ENCODE results near the gene RBM12. TPM values are rescaled to one million over a fixed set of nuclear protein-coding genes. Genes with fewer than 3 reads are reported as not detected.

Gene RBM12
- total RNA-seq, 1 donor from 2014 or later = 70.5 TPM

GRCh38 chr20:35702824-35703695, 38.4 kb upstream of the RBM12 start:
- intact Hi-C loops (cut with DNase I) = no loop called here
- DNase-seq (no peak), ATAC-seq (no peak)
- Histone ChIP-seq H3K36me3 (peaks cover 65% of the 10 kb centered on the region), H3K4me3 (no peak overlapping the region), H3K27ac (no peak overlapping the region), H3K27me3 (ENCODE audit: low read depth) (no peaks in the 10 kb centered on the region), H3K4me1 (peaks cover 19% of the 10 kb centered on the region), H3K9me3 (no peaks in the 10 kb centered on the region)
- no peak for TF ChIP-seq CTCF (IDR thresholded peaks at IDR 0.05)

- DNase-seq (no peak), ATAC-seq (no peak)
- intact Hi-C loops (cut with DNase I) = no loop called here
- peaks cover 57% of the 10 kb centered on the region for H3K36me3 ChIP-seq
- no peak overlapping the region for H3K27ac ChIP-seq
- TF ChIP-seq CTCF (IDR thresholded peaks at IDR 0.05) = no peak
- H3K4me3 ChIP-seq = no peak overlapping the region
- H3K9me3 ChIP-seq = no peaks in the 10 kb centered on the region
- no peaks in the 10 kb centered on the region for H3K27me3 ChIP-seq (ENCODE audit: low read depth)
- peaks cover 28% of the 10 kb centered on the region for H3K4me1 ChIP-seq
Measured at GRCh38 chr20:35702051-35702823, 37.5 kb upstream of the RBM12 start.

DNA sequence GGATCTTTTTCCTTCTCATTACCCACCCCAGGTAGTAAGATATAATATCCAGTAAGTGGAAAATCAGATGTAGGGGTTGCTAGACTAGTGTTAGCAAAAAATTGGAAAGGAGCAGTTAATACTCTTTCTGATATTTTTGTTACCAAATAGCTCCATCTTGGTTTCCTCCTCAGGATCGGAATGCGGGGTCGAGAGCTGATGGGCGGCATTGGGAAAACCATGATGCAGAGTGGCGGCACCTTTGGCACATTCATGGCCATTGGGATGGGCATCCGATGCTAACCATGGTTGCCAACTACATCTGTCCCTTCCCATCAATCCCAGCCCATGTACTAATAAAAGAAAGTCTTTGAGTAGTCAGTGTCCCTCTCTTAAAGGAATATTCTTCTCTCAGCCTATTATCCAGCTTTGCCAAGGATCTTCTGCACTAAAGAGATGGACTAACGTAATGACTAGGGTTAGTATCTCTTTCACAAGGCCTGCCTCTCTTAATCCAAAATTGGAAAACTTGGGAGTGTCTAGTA, 36.0 kb upstream of the RBM12 start:
- no peak overlapping the region for H3K4me3 ChIP-seq
- no peak for DNase-seq
- no peaks in the 10 kb centered on the region for H3K27me3 ChIP-seq (ENCODE audit: low read depth)
- no peak for TF ChIP-seq CTCF (IDR thresholded peaks at IDR 0.05)
- no peaks in the 10 kb centered on the region for H3K9me3 ChIP-seq
- peaks cover 52% of the 10 kb centered on the region for H3K36me3 ChIP-seq
- H3K27ac ChIP-seq = no peak overlapping the region
- peaks cover 28% of the 10 kb centered on the region for H3K4me1 ChIP-seq
- no peak for ATAC-seq
- intact Hi-C loops (cut with DNase I) = no loop called here

GRCh38 chr20:35699957-35700624, 35.4 kb upstream of the RBM12 start:
- Histone ChIP-seq H3K9me3 (no peaks in the 10 kb centered on the region), H3K36me3 (peaks cover 52% of the 10 kb centered on the region), H3K27ac (peak overlapping the region; percentile 93), H3K4me3 (peak overlapping the region; percentile 82), H3K4me1 (peaks cover 28% of the 10 kb centered on the region), H3K27me3 (ENCODE audit: low read depth) (no peaks in the 10 kb centered on the region)
- TF ChIP-seq CTCF (IDR thresholded peaks at IDR 0.05) = no peak
- ATAC-seq (no peak), DNase-seq (no peak)
- intact Hi-C loops (cut with DNase I) = no loop called here

All from lower lobe of right lung (tissue), 2 donors.